Bronchial smooth muscle cell (primary cell): ENCODE data around the gene SDE2. TPM values are rescaled to one million over a fixed set of nuclear protein-coding genes. Genes with fewer than 3 reads are reported as not detected.

Source experiments
- total RNA-seq: library from RNA; depleted of rRNA; stranded (reverse); fragments of >200 nt; gene quantifications from 2 replicates; pipeline ENCODE4 v1.2.1, GENCODE V29; 2014

SDE2 gene
- total RNA-seq: 11.8 and 15.4 TPM in 2 replicates

DNA sequence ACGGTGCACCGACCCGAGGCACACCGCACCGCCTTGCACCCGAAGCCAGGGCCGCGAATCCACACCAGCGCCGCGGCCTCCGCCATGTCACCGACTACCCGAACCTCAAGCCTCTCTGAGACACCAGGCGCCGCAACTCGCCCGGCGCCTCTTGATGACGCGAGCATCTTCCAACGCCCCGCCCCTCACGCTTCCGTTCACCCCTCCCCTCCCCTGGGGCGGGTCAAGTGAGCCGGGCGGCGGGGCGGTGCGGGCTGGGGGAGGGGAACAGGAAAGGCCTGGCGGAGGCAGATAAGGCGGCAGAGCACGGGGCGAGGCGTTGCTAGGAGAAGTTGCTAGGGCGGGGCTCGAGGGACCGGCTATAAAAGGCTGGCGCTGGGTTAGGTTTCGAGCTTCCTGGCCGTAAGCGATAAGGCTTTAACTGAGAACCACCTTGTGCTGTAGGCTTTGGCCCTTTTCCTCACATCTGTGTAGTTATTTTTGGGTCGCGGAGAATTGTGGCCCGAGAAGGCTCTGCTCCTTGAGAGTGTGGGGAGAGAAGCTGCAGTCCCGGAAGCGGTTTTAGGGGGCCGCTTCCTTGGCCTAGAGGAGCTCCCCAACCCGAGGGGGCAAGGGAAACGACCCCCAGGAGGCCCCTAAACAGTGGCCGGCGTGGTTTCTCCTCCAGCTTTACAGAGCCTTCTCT, at the start of gene SDE2:
TSS of gene SDE2 (minus strand) at position 117 of the 685 bp plus-strand sequence. CDS start at position 86, 31 bp downstream.

DNA sequence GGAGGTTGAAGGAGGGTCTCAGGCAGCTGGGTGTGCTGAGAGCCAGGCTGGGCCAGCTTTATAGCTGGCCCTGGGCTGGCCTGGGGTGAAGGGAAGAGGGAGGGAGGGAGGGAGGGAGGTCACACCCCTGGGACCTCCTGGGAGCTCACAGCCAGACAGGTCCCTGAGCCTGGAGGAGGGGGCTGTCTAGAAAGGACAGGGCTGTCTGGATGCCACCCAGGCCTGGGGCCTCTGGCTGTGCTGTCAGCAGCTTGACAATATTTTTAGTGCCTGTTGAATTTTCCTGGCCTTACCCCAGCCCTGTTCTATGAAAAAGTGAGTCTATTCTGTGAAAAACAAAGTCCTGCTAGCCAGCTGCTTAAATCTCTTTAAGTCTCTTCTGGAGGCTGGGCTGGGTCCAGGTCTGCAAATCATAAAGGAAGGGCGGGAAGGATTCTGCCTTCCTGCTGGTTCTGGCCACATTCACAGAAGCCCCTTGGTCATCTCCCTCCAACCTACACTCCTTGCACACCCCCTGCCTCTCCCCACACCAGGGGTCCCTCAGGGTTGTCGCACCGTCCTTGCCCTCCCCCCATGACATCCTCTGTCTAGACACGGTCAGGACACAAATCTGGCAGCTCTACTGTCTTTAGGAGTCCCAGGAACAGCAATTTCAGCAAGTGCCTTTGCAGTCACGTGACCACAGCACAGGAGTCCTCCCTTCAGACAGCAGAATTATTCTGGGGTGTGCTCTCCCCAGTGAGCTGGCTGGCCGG, 57.8 kb downstream of the SDE2 start, which contains the start of gene LEFTY2:
TSS of gene LEFTY2 (minus strand) at position 34 of the 755 bp plus-strand sequence. CDS start 80 bp downstream, outside the sequence.

Other genes starting within 250 kb of the SDE2 start
- 179 and 224 TPM in 2 replicates for gene SRP9, start 221.5 kb downstream of the SDE2 start, total RNA-seq
- 44.9 and 47.0 TPM in 2 replicates for gene EPHX1, start 189.2 kb downstream of the SDE2 start, total RNA-seq
- 11.7 and 15.4 TPM in 2 replicates for gene TMEM63A, start 117.0 kb downstream of the SDE2 start, total RNA-seq
- gene LEFTY1, start 110.2 kb downstream of the SDE2 start, total RNA-seq: 0.16 TPM in 1 of 2 replicates, not detected in the other
- gene PYCR2, start 75.1 kb downstream of the SDE2 start, total RNA-seq: 22.2 and 26.0 TPM in 2 replicates
- not detected in 2 replicates for gene LEFTY2, start 58.1 kb downstream of the SDE2 start, total RNA-seq
- gene H3-3A, start 63.4 kb upstream of the SDE2 start, total RNA-seq: 67.8 and 104 TPM in 2 replicates
- 51.6 and 66.8 TPM in 2 replicates for gene ACBD3, start 187.4 kb upstream of the SDE2 start, total RNA-seq
- gene MIXL1, start 224.3 kb upstream of the SDE2 start, total RNA-seq: not detected in 2 replicates